ENCODE data around the gene ZSCAN30. TPM values are rescaled to one million over a fixed set of nuclear protein-coding genes. Genes with fewer than 3 reads are reported as not detected.

The ZSCAN30 gene
- total and polyA plus RNA-seq, 10 of the 15 experiments (the other 5 are each of a cell fraction or from before 2014, with no cell fraction given) = 2.7 to 15.7 (median 11.2) TPM

GRCh38 chr18:35268821-35269220 is 21.2 kb downstream of the ZSCAN30 start (continued):
- no peak for TF ChIP-seq ZNF687 (IDR thresholded peaks at IDR 0.05)
- TF ChIP-seq SIX5 (IDR thresholded peaks at IDR 0.05; ENCODE audit: low read depth, low read length, severe bottlenecking) = no peak

- Histone ChIP-seq H3K4me3 (no peak overlapping the region), H3K36me3 (ENCODE audit: control insufficient read depth in 2 of 2, insufficient read depth in 2 of 2, low read length in 1 of 2) (0 out of 4 replicates have a peak, but pooled peaks cover 0 to 1% of the 10 kb centered on the region in 2 experiments), H4K20me1 (ENCODE audit: control insufficient read depth, insufficient read depth) (no peaks in the 10 kb centered on the region), H2AFZ (ENCODE audit: control insufficient read depth, low read depth, low read length) (no peak overlapping the region), H3K27me3 (replicated peaks in 1 of 2; ENCODE audit: control insufficient read depth in 2 of 2, insufficient read depth in 2 of 2, low read length in 1 of 2) (no peaks in the 10 kb centered on the region), H3K27ac (ENCODE audit: control insufficient read depth, insufficient read depth) (no peak overlapping the region), H3K9me3 (replicated peaks; ENCODE audit: control insufficient read depth, insufficient read depth, low read length) (peaks cover 11% of the 10 kb centered on the region; the same call in 2 of the 3 replicates), H3K4me1 (ENCODE audit: control insufficient read depth, insufficient read depth, low read length) (no peaks in the 10 kb centered on the region), H3K79me2 (ENCODE audit: control insufficient read depth, insufficient read depth, low read length) (no peaks in the 10 kb centered on the region), H3K4me2 (ENCODE audit: control insufficient read depth, insufficient read depth) (peak overlapping the region; percentile 30; the same call in 1 of the 2 replicates), H3K9ac (ENCODE audit: control insufficient read depth, insufficient read depth, low read length) (no peak overlapping the region)
- FAIRE-seq = no peak
- TF ChIP-seq ZBTB33 (IDR thresholded peaks at IDR 0.05) (0 out of 2 replicates have a peak, but pooled peaks have one; percentile 23), ZNF384 (IDR thresholded peaks at IDR 0.05; ENCODE audit: borderline replicate concordance, low read depth, low read length) (no peak), IKZF1 (conservative IDR thresholded peaks at IDR 0.05) (no peak), IKZF2 (IDR thresholded peaks at IDR 0.05) (no peak), SPI1 (IDR thresholded peaks at IDR 0.05; ENCODE audit: borderline replicate concordance, insufficient read depth, low read depth, low read length) (no peak)
- SMC1A ChIA-PET (ENCODE audit: uncharacterized antibody, unreplicated experiment) = no interaction called here
- BruUV-seq (replicated peaks) = no TSS peak
- no peak for DNase-seq (ENCODE audit: low read depth, low spot score)
- intact Hi-C loops (cut with micrococcal nuclease; ENCODE audit: unreplicated experiment) (no loop called here), in situ Hi-C loops (cut with MboI) (no loop called here)
- 72% methylated on average over 30 of the region's 30 CpGs for WGBS (ENCODE audit: insufficient coverage, insufficient replicate concordance, low lambda C conversion rate, missing lambda C conversion rate)
- CTCF ChIA-PET = no interaction called here
- POLR2A ChIA-PET = interaction anchor here (0.7 kb wide), 1 partner anchor 22 kb away, joined by 3 read pairs; the partner anchor contains the start of gene ZSCAN30
- RAD21 ChIA-PET (ENCODE audit: unreplicated experiment) = no interaction called here
- no peak for ATAC-seq
Observed at GRCh38 chr18:35267809-35268208, 22.2 kb downstream of the ZSCAN30 start.

Data from GM12878 (cell line).